ENCODE measurements around the gene PIWIL1. TPM values are rescaled to one million over a fixed set of nuclear protein-coding genes. Genes with fewer than 3 reads are reported as not detected.

PIWIL1 gene
- total and polyA plus RNA-seq, 2 donors (not counting 1 experiment from before 2014, with no cell fraction given), result not detected

GRCh38 chr12:130330685-130331084, 7.0 kb upstream of the PIWIL1 start:
- Histone ChIP-seq H3K27me3 (ENCODE audit: control insufficient read depth, insufficient read depth, low read length) (no peaks in the 10 kb centered on the region), H3K4me3 (replicated peaks in 1 of 4; ENCODE audit: control extremely low read depth in 1 of 4, insufficient read depth in 1 of 4, low read depth in 3 of 4, low read length in 4 of 4) (no peak overlapping the region), H3K9ac (ENCODE audit: insufficient read depth, low read length) (no peak overlapping the region), H4K20me1 (ENCODE audit: control insufficient read depth, extremely low read depth, insufficient read depth, low read length) (no peaks in the 10 kb centered on the region), H3K36me3 (ENCODE audit: control insufficient read depth, insufficient read depth, low read length) (no peaks in the 10 kb centered on the region), H3K4me1 (ENCODE audit: control insufficient read depth, extremely low read depth, insufficient read depth, low read length) (no peaks in the 10 kb centered on the region), H3K4me2 (ENCODE audit: extremely low read depth, insufficient read depth, low read length) (no peak overlapping the region), H3K9me3 (ENCODE audit: control insufficient read depth, insufficient read depth, low read depth, low read length) (no peaks in the 10 kb centered on the region), H3K27ac (ENCODE audit: insufficient read depth, low read length) (no peak overlapping the region), H2AFZ (ENCODE audit: low read length) (no peak overlapping the region), H3K79me2 (ENCODE audit: control insufficient read depth, insufficient read depth, low read length) (no peaks in the 10 kb centered on the region)
- TF ChIP-seq CTCF (conservative IDR thresholded peaks at IDR 0.05 in 1 of 2, IDR thresholded peaks at IDR 0.05 in 1 of 2; ENCODE audit: low read depth in 1 of 2, low read length in 2 of 2) (no peak), EZH2 (IDR thresholded peaks at IDR 0.05; ENCODE audit: low read length, missing control alignments) (no peak)
- no peak for DNase-seq (ENCODE audit: low read depth in 2 of 2)

GRCh38 chr12:130331146-130331545, 6.5 kb upstream of the PIWIL1 start:
- Histone ChIP-seq H3K4me3 (replicated peaks in 1 of 4; ENCODE audit: control extremely low read depth in 1 of 4, insufficient read depth in 1 of 4, low read depth in 3 of 4, low read length in 4 of 4) (no peak overlapping the region), H3K79me2 (ENCODE audit: control insufficient read depth, insufficient read depth, low read length) (no peaks in the 10 kb centered on the region), H3K27ac (ENCODE audit: insufficient read depth, low read length) (no peak overlapping the region), H3K9me3 (ENCODE audit: control insufficient read depth, insufficient read depth, low read depth, low read length) (no peaks in the 10 kb centered on the region), H3K27me3 (ENCODE audit: control insufficient read depth, insufficient read depth, low read length) (no peaks in the 10 kb centered on the region), H4K20me1 (ENCODE audit: control insufficient read depth, extremely low read depth, insufficient read depth, low read length) (no peaks in the 10 kb centered on the region), H3K4me1 (ENCODE audit: control insufficient read depth, extremely low read depth, insufficient read depth, low read length) (no peaks in the 10 kb centered on the region), H2AFZ (ENCODE audit: low read length) (no peak overlapping the region), H3K36me3 (ENCODE audit: control insufficient read depth, insufficient read depth, low read length) (no peaks in the 10 kb centered on the region), H3K4me2 (ENCODE audit: extremely low read depth, insufficient read depth, low read length) (no peak overlapping the region), H3K9ac (ENCODE audit: insufficient read depth, low read length) (no peak overlapping the region)
- no peak for DNase-seq (ENCODE audit: low read depth in 2 of 2)
- no peak for TF ChIP-seq EZH2 (IDR thresholded peaks at IDR 0.05; ENCODE audit: low read length, missing control alignments)
- TF ChIP-seq CTCF (conservative IDR thresholded peaks at IDR 0.05 in 1 of 2, IDR thresholded peaks at IDR 0.05 in 1 of 2; ENCODE audit: low read depth in 1 of 2, low read length in 2 of 2), result no peak

- TF ChIP-seq EZH2 (IDR thresholded peaks at IDR 0.05; ENCODE audit: low read length, missing control alignments) (no peak), CTCF (conservative IDR thresholded peaks at IDR 0.05 in 1 of 2, IDR thresholded peaks at IDR 0.05 in 1 of 2; ENCODE audit: low read depth in 1 of 2, low read length in 2 of 2) (no peak)
- Histone ChIP-seq H3K4me1 (ENCODE audit: control insufficient read depth, extremely low read depth, insufficient read depth, low read length) (no peaks in the 10 kb centered on the region), H3K9ac (ENCODE audit: insufficient read depth, low read length) (no peak overlapping the region), H3K4me2 (ENCODE audit: extremely low read depth, insufficient read depth, low read length) (no peak overlapping the region), H3K9me3 (ENCODE audit: control insufficient read depth, insufficient read depth, low read depth, low read length) (no peaks in the 10 kb centered on the region), H3K27me3 (ENCODE audit: control insufficient read depth, insufficient read depth, low read length) (no peaks in the 10 kb centered on the region), H3K36me3 (ENCODE audit: control insufficient read depth, insufficient read depth, low read length) (no peaks in the 10 kb centered on the region), H3K4me3 (replicated peaks in 1 of 4; ENCODE audit: control extremely low read depth in 1 of 4, insufficient read depth in 1 of 4, low read depth in 3 of 4, low read length in 4 of 4) (no peak overlapping the region), H3K79me2 (ENCODE audit: control insufficient read depth, insufficient read depth, low read length) (no peaks in the 10 kb centered on the region), H4K20me1 (ENCODE audit: control insufficient read depth, extremely low read depth, insufficient read depth, low read length) (no peaks in the 10 kb centered on the region), H2AFZ (ENCODE audit: low read length) (no peak overlapping the region), H3K27ac (ENCODE audit: insufficient read depth, low read length) (no peak overlapping the region)
- DNase-seq (ENCODE audit: low read depth in 2 of 2), result no peak
Measured at GRCh38 chr12:130333341-130333740, 4.3 kb upstream of the PIWIL1 start.

Measured in fibroblast of lung (primary cell).